GM19372 (cell line): ENCODE results near the gene DCHS1.
"Not testable (repeated sequence)": the region's sequence is repeated elsewhere in the genome, so short reads cannot be mapped to it uniquely, and the experiment has no call there.

Experiments used
- ATAC-seq: cut with Tn5 transposase; IDR thresholded peaks from one replicate; pipeline ENCODE4 v1.9.1; 2021; ENCODE audit warnings: mild to moderate bottlenecking, low read depth, moderate library complexity; ENCODE audit not compliant: unreplicated experiment

The DCHS1 gene

GRCh38 chr11:6655790-6656583, at the start of gene DCHS1:
Gene DCHS1, minus strand, starts transcription at chr11:6655809. Its CDS starts 14,196 bp downstream, at chr11:6641613.
- ATAC-seq = no peak

GRCh38 chr11:6703247-6704063, 47.8 kb upstream of the DCHS1 start:
- no peak for ATAC-seq

GRCh38 chr11:6701955-6702354, 46.3 kb upstream of the DCHS1 start:
- not testable (repeated sequence) for ATAC-seq

GRCh38 chr11:6695377-6695776, 39.8 kb upstream of the DCHS1 start:
- no peak for ATAC-seq

GRCh38 chr11:6694229-6694535, 38.6 kb upstream of the DCHS1 start:
- no peak for ATAC-seq

GRCh38 chr11:6693342-6694228, 38.0 kb upstream of the DCHS1 start:
- ATAC-seq = no peak

GRCh38 chr11:6692128-6692527, 36.5 kb upstream of the DCHS1 start:
- no peak for ATAC-seq

GRCh38 chr11:6690431-6691132, 35.0 kb upstream of the DCHS1 start:
- not testable (repeated sequence) for ATAC-seq

- ATAC-seq = no peak
These were observed 32.3 kb upstream of the DCHS1 start for GRCh38 chr11:6687876-6688275.

GRCh38 chr11:6686006-6686405, 30.4 kb upstream of the DCHS1 start:
- ATAC-seq = no peak

GRCh38 chr11:6684068-6684467, 28.5 kb upstream of the DCHS1 start:
- ATAC-seq = not testable (repeated sequence)

- peak; percentile 91 for ATAC-seq
These were observed 27.6 kb upstream of the DCHS1 start, which contains the start of gene MRPL17 for GRCh38 chr11:6682936-6683861. Gene MRPL17, minus strand, starts transcription at chr11:6683340. Its CDS starts 44 bp downstream, at chr11:6683296.

GRCh38 chr11:6682591-6682935, 27.0 kb upstream of the DCHS1 start:
- ATAC-seq = no peak

- no peak for ATAC-seq
These were observed 26.3 kb upstream of the DCHS1 start for GRCh38 chr11:6681949-6682348.

GRCh38 chr11:6681505-6681904, 25.9 kb upstream of the DCHS1 start:
- ATAC-seq = no peak

GRCh38 chr11:6677018-6677417, 21.4 kb upstream of the DCHS1 start:
- no peak for ATAC-seq

GRCh38 chr11:6674862-6675261, 19.3 kb upstream of the DCHS1 start:
- no peak for ATAC-seq

- no peak for ATAC-seq
These were observed 18.6 kb upstream of the DCHS1 start for GRCh38 chr11:6674219-6674597.

GRCh38 chr11:6673523-6674218, 18.1 kb upstream of the DCHS1 start:
- no peak for ATAC-seq
